Islet precursor cell (in vitro differentiated cells): Measurements from ENCODE around the gene PPFIA1.

Source experiments
- DNase-seq: peaks from one replicate; pipeline ENCODE4 v3.0.0-alpha.2; 2018

Gene PPFIA1

GRCh38 chr11:70299636-70300035, 29.1 kb downstream of the PPFIA1 start:
- DNase-seq = no peak

DNA sequence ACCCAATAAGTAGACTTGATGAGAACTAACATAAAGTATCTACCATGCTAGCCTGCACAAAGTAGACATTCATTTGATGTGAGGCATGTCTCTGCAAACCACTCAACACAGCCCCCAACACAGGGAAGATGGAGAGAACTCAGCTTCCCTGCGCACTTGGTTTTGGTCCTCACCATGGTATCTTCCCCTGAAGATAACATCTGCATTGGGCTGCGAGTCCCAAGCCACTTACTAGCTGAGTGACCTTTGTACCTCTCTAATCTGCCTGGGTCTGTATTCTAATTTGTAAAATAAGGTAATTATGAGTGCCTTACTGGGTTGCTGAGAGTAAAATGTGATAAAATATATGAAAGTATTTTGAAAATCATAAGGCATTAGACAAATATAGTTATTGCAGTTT, 30.7 kb downstream of the PPFIA1 start:
- DNase-seq = peak; percentile 28

DNA sequence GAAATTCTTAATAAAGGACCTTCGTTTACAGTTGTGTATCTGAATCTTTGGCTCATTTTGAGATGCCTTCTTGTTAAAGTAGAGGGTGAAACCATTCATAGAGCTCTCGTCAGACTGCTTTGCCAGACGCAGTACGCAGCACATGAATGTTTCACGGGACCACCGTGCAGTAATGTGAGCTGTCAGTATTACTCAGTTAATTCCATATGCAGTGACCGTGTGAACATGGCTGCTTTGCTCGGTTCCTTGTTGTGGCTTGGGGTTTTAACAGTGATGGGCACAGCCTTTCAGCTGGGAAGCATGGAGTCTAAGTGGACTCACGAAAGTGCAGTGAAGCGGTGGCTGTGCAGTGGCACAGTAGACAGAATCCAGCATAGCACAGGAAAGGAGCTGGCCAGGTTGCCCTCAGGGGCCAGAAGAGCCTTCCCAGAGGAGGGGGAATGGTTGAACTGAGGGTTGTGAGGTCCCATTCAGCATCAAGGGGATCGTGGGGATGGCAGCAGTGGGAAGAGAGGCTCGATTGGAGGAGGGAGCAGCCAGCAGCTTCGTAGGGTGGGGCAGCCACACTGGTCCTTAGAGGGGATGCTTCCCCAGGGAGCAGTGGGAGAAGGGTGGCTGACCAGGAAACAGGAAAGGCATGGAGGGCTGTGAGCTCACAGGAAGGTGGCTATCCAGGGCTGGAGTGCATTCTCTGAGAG, 31.4 kb downstream of the PPFIA1 start:
- DNase-seq = no peak

GRCh38 chr11:70302419-70302752, 31.9 kb downstream of the PPFIA1 start:
- no peak for DNase-seq

- DNase-seq = no peak
Observed at GRCh38 chr11:70303070-70303469, 32.6 kb downstream of the PPFIA1 start.

GRCh38 chr11:70304208-70304603, 33.7 kb downstream of the PPFIA1 start:
- DNase-seq = no peak

GRCh38 chr11:70305501-70305900, 35.0 kb downstream of the PPFIA1 start:
- no peak for DNase-seq

DNA sequence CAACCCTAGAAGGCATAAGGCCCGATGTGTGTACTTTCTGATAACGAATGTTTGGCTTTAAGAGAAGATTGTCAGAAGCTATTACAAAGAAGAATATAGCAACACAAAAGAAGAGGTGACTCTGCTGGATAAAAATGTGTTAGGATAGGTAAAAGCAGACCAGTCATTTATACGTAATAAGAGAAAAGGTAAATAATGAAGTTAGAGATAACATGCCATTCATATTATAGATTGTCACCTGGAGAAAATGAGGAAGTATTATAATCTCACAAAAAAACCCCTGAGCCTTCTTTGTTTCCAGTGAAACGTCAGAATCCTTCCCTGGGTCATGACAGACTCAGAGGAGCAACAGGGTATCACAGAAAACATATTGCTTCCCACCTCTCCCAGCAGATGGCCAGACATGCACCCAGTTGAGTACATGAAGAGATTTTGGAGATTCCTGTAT, 36.1 kb downstream of the PPFIA1 start:
- DNase-seq = no peak

DNA sequence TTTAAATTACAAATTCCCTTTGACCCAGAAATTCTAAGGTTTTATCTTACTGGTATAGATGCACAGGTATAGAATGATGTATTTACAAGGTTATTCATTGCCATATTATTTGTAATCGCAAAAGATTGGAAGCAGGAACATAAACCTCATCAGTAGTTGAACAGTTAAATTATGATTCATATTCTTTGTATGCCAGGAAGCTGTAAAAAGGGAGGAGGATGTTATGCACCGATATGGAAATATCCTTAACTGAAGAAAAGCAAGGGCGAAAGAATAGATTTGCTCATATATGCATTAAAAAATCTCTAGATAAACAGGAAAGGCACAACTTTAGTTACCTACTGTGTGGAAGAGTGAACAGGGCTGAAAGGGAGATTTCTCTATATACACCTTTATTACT, 36.7 kb downstream of the PPFIA1 start:
- DNase-seq = no peak

GRCh38 chr11:70311616-70312015, 41.1 kb downstream of the PPFIA1 start:
- no peak for DNase-seq

DNA sequence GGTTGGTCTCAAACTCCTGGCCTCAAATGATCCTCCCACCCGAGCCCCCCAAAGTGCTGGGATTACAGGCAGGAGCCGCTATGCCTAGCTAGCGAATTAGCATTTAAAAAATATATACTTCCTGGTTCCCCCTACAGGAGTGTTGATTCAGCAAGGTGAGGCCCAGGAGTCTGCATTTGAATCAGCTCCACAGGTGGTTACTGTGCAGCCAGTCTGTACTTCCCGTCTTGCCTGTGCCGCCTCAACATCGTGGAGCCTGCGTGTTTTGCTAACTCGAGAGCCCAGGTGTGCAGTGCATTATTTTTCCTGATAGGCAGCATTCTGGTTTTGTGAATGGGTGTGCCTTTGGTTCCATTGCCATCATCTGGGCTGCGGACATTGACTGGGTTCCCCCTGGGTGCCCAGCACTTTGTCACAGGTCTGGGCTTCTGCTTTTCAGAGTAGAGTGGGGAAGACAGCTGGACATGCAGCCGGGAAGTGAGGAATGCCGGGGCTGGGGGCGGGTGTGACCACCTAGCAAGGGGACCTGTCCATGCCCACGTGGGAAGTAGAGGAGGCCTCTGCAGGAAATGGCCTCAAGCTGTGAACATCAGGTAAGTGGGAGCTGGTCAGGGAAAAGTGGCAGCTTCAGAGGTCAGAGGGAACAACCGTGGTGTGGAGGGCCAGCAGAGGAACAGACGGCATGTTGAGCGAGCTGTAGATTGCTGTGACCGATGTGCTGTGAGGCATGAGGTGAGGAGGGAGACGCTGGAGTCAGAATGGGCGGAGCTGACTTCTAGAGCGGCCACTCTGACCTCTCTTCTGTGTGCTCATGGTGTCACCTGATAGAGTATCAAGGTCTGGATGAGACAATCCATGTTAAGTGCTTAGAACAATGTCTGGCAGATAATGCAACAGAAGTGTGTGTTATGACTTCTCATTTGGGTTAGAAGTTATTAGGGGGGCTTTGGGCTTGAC, 42.2 kb downstream of the PPFIA1 start:
- DNase-seq = no peak

DNA sequence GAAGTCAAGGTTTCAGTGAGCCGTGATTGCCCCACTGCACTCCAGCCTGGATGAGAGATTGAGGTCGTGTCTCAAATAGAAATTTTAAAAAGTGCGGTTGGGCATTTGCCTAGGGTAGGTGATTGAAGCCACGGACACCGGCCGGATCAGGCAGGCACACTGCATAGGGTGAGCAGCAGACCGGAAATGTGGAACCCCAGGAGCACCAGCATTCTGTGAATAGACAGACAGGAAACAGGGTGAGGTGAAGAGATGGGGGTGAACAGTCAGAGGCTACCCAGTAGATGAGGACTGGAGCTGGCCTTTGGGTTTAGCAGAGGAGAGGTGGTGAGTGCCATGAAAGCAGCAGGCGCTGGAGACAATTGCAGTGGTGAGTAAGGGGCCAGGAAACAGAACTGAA, 43.5 kb downstream of the PPFIA1 start:
- no peak for DNase-seq

GRCh38 chr11:70314730-70315129, 44.2 kb downstream of the PPFIA1 start:
- DNase-seq = no peak

DNA sequence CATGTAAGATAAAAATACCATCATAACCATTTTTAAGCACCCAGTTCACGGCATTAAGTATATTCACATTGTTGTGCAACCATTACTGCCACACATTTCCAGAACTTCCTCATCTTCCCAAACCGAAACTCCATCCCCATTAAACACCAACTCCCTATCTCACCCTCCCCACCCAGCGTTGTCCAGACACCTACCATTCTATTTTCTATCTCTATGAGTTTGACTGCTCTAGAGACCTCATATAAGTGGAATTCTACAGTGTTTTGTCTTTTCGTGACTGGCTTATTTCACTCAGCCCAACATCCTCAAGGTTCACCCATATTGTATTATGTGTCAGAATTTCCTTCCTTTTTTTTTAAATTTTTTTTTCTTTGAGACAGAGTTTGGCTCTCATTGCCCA, 45.2 kb downstream of the PPFIA1 start:
- no peak for DNase-seq

- DNase-seq = no peak
Observed at GRCh38 chr11:70317581-70318305, 47.3 kb downstream of the PPFIA1 start.

DNA sequence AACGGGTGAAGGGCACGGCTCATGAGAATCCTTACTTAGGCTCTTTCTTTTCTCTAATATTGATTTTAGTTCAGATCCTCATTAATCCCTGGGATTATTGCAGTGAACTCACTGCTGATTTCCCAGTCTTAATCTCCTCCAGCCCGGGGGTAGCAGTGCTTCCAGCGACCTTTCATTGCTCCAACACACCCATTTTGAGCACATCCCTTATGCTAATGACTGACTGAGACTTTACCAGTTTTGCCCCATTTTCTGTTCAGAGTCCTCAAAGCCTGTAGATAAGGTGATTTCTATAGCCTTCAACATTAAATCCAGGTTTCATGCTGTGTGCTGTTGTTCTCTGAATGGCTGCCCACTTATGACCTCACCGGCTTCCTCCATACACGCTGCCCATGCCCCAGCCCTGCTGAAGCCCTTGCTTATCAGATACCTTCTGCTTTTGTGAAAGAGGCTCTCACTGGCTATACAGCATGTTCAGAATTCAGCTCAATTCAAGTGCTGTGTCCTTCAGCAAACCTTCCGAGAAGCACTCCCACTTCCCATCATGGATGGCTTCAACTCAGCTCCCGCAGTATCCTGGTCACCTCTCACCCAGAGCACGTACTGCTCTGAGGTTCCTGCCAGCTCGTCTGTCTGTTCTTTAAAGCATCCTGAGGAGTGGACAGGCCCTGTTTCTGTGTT, 49.0 kb downstream of the PPFIA1 start:
- DNase-seq = no peak

GRCh38 chr11:70322666-70323065, 52.2 kb downstream of the PPFIA1 start:
- DNase-seq = peak; percentile 73

GRCh38 chr11:70323806-70324205, 53.3 kb downstream of the PPFIA1 start:
- DNase-seq = no peak

GRCh38 chr11:70324376-70325115, 54.1 kb downstream of the PPFIA1 start:
- DNase-seq = no peak

- no peak for DNase-seq
Observed at GRCh38 chr11:70325824-70326223, 55.3 kb downstream of the PPFIA1 start.

DNA sequence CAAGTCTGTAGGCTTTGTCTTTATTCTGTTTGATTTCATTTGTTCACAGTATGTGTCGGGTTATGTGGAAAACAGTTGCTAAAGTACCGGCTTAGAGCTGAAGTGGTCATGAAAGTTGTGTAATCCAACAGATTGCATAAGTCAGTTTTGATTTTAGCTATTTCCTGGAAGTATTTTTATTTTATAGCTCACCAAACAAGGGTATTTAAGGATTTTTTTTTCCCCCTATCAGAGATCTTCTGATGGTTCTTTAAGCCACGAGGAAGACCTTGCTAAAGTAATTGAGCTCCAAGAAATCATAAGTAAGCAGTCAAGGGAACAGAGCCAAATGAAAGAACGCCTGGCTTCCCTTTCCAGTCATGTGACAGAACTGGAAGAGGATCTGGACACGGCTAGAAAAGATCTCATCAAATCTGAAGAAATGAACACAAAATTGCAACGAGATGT, 55.9 kb downstream of the PPFIA1 start:
- no peak for DNase-seq

- no peak for DNase-seq
Observed at GRCh38 chr11:70326833-70327232, 56.3 kb downstream of the PPFIA1 start.
